HEK293T (cell line): ENCODE results near the gene ACSM4.

Experiments used
- ARNT ChIP-seq: fragments of 450-650 bp; IDR thresholded peaks from 2 replicates; pipeline ENCODE4 v1.6.1; 2017; ENCODE audit warnings: mild to moderate bottlenecking
- BHLHE40 ChIP-seq: fragments of 450-650 bp; IDR thresholded peaks from 2 replicates; pipeline ENCODE4 v1.6.1; 2016; ENCODE audit warnings: mild to moderate bottlenecking, moderate library complexity, borderline replicate concordance
- LEF1 ChIP-seq: fragments of 450-650 bp; IDR thresholded peaks from 2 replicates; pipeline ENCODE4 v1.6.1; 2017; ENCODE audit warnings: mild to moderate bottlenecking, borderline replicate concordance
- NFRKB ChIP-seq: fragments of 450-650 bp; IDR thresholded peaks from 2 replicates; pipeline ENCODE4 v1.6.1; 2016; ENCODE audit warnings: mild to moderate bottlenecking, moderate library complexity
- SP1 ChIP-seq: fragments of 450-650 bp; IDR thresholded peaks from 2 replicates; pipeline ENCODE4 v1.6.1; 2017

DNA sequence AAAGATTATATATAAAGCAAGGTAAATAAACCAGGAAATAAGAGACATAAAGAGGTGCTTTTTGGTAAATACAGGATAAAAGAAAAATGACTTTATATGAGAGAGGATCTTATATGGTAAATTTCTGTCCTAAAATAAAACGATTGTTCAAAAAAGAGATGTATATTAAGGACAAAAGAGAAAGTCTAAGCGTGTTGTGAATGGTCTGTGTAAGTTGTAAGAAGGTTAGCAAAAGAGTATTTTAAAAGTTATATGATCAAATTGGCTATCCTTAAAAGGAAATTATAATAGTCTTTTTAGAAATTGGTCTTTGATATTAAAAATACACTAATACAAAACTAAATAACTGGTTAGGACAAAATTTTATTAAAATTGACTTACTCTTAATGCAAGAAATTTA is 14.1 kb upstream of the ACSM4 start:
- TF ChIP-seq NFRKB (no peak), BHLHE40 (no peak), ARNT (no peak), SP1 (no peak), LEF1 (no peak)
